Measurements from ENCODE around the gene HSPA14.
"Not testable (repeated sequence)": the region's sequence is repeated elsewhere in the genome, so short reads cannot be mapped to it uniquely, and the experiment has no call there.

Gene HSPA14

GRCh38 chr10:14880229-14880628 is 42.1 kb downstream of the HSPA14 start:
- no peak for DNase-seq (ENCODE audit: low read depth, low spot score)

- no peak for DNase-seq (ENCODE audit: low read depth, low spot score)
These were observed 46.0 kb downstream of the HSPA14 start for GRCh38 chr10:14884082-14884481.

- DNase-seq (ENCODE audit: low read depth, low spot score): no peak
These were observed 51.2 kb downstream of the HSPA14 start for GRCh38 chr10:14889318-14889717.

- DNase-seq (ENCODE audit: low read depth, low spot score): no peak
These were observed 53.0 kb downstream of the HSPA14 start for GRCh38 chr10:14891151-14891550.

GRCh38 chr10:14904316-14904732 is 66.2 kb downstream of the HSPA14 start:
- no peak for DNase-seq (ENCODE audit: low read depth, low spot score)

- DNase-seq (ENCODE audit: low read depth, low spot score): no peak
These were observed 66.8 kb downstream of the HSPA14 start for GRCh38 chr10:14904864-14905263.

GRCh38 chr10:14905890-14906289 is 67.8 kb downstream of the HSPA14 start:
- no peak for DNase-seq (ENCODE audit: low read depth, low spot score)

GRCh38 chr10:14906765-14907164 is 68.7 kb downstream of the HSPA14 start:
- no peak for DNase-seq (ENCODE audit: low read depth, low spot score)

- DNase-seq (ENCODE audit: low read depth, low spot score): not testable (repeated sequence)
These were observed 69.5 kb downstream of the HSPA14 start for GRCh38 chr10:14907591-14907990.

GRCh38 chr10:14909101-14909500 is 71.0 kb downstream of the HSPA14 start:
- no peak for DNase-seq (ENCODE audit: low read depth, low spot score)

GRCh38 chr10:14910953-14911352 is 72.8 kb downstream of the HSPA14 start:
- DNase-seq (ENCODE audit: low read depth, low spot score): no peak

GRCh38 chr10:14911801-14912200 is 73.7 kb downstream of the HSPA14 start:
- no peak for DNase-seq (ENCODE audit: low read depth, low spot score)

- DNase-seq (ENCODE audit: low read depth, low spot score): no peak
These were observed 78.5 kb downstream of the HSPA14 start for GRCh38 chr10:14916600-14916999.

GRCh38 chr10:14917827-14918226 is 79.7 kb downstream of the HSPA14 start:
- no peak for DNase-seq (ENCODE audit: low read depth, low spot score)

- DNase-seq (ENCODE audit: low read depth, low spot score): no peak
These were observed 80.9 kb downstream of the HSPA14 start for GRCh38 chr10:14918964-14919363.
